HEK293 (cell line): ENCODE data around the gene MYO5B.

Experiments used
- CTCF ChIA-PET: fragments of 350-600 bp; formaldehyde crosslinking; extraction: SDS; loops from one replicate; lab custom pipeline; 2021; ENCODE audit warnings: antibody characterized with exemption; lab: Yijun Ruan, JAX
- POLR2A ChIA-PET: fragments of 300-600 bp; formaldehyde crosslinking; extraction: SDS; loops from one replicate; lab custom pipeline; 2020; ENCODE audit warnings: antibody characterized with exemption, inconsistent platforms; lab: Yijun Ruan, JAX
- H3K27ac ChIP-seq: fragments of 200-500 bp; sonication (Bioruptor generic); 2 replicates; pipeline ENCODE4 v1.5.1; 2014; ENCODE audit warnings: low read depth, low read length, control low read depth, inconsistent platforms; ENCODE audit errors: extremely low read depth
- H3K36me3 ChIP-seq, 2 experiments: fragments of 200-500 bp in 1 of 2; sonication (Bioruptor generic) in 1 of 2; 1 replicate in 1 of 2; 2 replicates in 1 of 2; pipeline ENCODE4 v1.5.1; 2014 to 2017; ENCODE audit warnings: inconsistent platforms in 2 of 2, low read length in 2 of 2; ENCODE audit not compliant: control insufficient read depth in 2 of 2, insufficient read depth in 1 of 2
- H3K4me1 ChIP-seq: fragments of 200-500 bp; sonication (Bioruptor generic); 2 replicates; pipeline ENCODE4 v1.5.1; 2014; ENCODE audit warnings: mild to moderate bottlenecking, low read length, inconsistent platforms; ENCODE audit not compliant: control insufficient read depth, insufficient read depth
- H3K4me3 ChIP-seq: 2 replicates; pipeline ENCODE4 v1.5.1; 2011; ENCODE audit warnings: low read depth, mild to moderate bottlenecking, control low read depth, low read length, moderate library complexity
- H3K9me3 ChIP-seq: fragments of 200-500 bp; sonication (Bioruptor generic); 2 replicates; pipeline ENCODE4 v1.5.1; 2014; ENCODE audit warnings: low read depth, low read length, inconsistent platforms; ENCODE audit not compliant: control insufficient read depth, insufficient read depth
- GLIS2 ChIP-seq: fragments of 450-650 bp; formaldehyde crosslinking; IDR thresholded peaks from 2 replicates; pipeline ENCODE4 v1.5.1; 2016; ENCODE audit warnings: missing biosample characterization, missing genetic modification characterization
- SCRT2 ChIP-seq: fragments of 450-650 bp; formaldehyde crosslinking; IDR thresholded peaks from 2 replicates; pipeline ENCODE4 v1.5.1; 2016; ENCODE audit warnings: missing biosample characterization, missing genetic modification characterization
- ZNF155 ChIP-seq: fragments of 450-650 bp; formaldehyde crosslinking; IDR thresholded peaks from 2 replicates; pipeline ENCODE4 v1.5.1; 2016; ENCODE audit warnings: missing biosample characterization, missing genetic modification characterization
- ZNF48 ChIP-seq: fragments of 450-650 bp; formaldehyde crosslinking; IDR thresholded peaks from 2 replicates; pipeline ENCODE4 v1.5.1; 2016; ENCODE audit warnings: missing biosample characterization, missing genetic modification characterization
- ZNF501 ChIP-seq: fragments of 450-650 bp; formaldehyde crosslinking; IDR thresholded peaks from 2 replicates; pipeline ENCODE4 v1.5.1; 2016; ENCODE audit warnings: missing biosample characterization, missing genetic modification characterization
- ZNF530 ChIP-seq: fragments of 450-650 bp; formaldehyde crosslinking; IDR thresholded peaks from 2 replicates; pipeline ENCODE4 v1.5.1; 2016; ENCODE audit warnings: low read depth, missing biosample characterization, missing genetic modification characterization
- ZNF555 ChIP-seq: fragments of 450-650 bp; formaldehyde crosslinking; conservative IDR thresholded peaks from 2 replicates; pipeline ENCODE4 v1.5.1; 2017; ENCODE audit warnings: missing biosample characterization, mild to moderate bottlenecking, missing genetic modification characterization, inconsistent platforms
- ZNF561 ChIP-seq: fragments of 450-650 bp; IDR thresholded peaks from 2 replicates; pipeline ENCODE4 v1.5.1; 2018; ENCODE audit warnings: missing biosample characterization, missing genetic modification characterization, borderline replicate concordance
- TF ChIP-seq, protein P1 (sequence below): fragments of 450-650 bp; formaldehyde crosslinking; IDR thresholded peaks from 2 replicates; pipeline ENCODE4 v1.5.1; 2016; ENCODE audit warnings: missing biosample characterization, missing genetic modification characterization, borderline replicate concordance
- TF ChIP-seq, protein P2 (sequence below): fragments of 450-650 bp; formaldehyde crosslinking; IDR thresholded peaks from 2 replicates; pipeline ENCODE4 v1.5.1; 2016; ENCODE audit warnings: missing biosample characterization, missing genetic modification characterization, borderline replicate concordance
- TF ChIP-seq, protein P3 (sequence below): fragments of 450-650 bp; formaldehyde crosslinking; IDR thresholded peaks from 2 replicates; pipeline ENCODE4 v1.5.1; 2016; ENCODE audit warnings: missing biosample characterization, missing genetic modification characterization
- TF ChIP-seq, protein P4 (sequence below): fragments of 450-650 bp; formaldehyde crosslinking; IDR thresholded peaks from 2 replicates; pipeline ENCODE4 v1.5.1; 2016; ENCODE audit warnings: missing biosample characterization, missing genetic modification characterization

Gene MYO5B

DNA sequence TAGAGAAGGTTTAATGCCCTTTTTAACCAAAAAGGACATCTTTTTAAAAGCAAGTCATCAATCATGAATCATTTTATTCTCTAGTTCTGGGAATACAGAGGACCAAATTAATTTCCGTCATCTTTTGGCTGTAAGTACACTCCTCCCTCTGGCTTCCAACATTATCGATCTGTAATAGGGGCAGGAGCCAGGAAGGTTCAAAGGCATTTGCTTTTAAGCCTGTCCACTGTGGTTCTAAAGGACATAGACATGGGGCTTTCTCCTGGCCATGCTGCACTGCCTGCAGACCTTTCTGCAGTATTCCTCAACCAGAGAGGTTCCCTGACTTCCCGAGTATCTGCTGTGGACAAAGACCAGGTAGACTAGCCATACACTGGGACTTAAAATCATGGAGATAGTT lies 170.5 kb downstream of the MYO5B start (continued):
- TF ChIP-seq, protein P1, sequence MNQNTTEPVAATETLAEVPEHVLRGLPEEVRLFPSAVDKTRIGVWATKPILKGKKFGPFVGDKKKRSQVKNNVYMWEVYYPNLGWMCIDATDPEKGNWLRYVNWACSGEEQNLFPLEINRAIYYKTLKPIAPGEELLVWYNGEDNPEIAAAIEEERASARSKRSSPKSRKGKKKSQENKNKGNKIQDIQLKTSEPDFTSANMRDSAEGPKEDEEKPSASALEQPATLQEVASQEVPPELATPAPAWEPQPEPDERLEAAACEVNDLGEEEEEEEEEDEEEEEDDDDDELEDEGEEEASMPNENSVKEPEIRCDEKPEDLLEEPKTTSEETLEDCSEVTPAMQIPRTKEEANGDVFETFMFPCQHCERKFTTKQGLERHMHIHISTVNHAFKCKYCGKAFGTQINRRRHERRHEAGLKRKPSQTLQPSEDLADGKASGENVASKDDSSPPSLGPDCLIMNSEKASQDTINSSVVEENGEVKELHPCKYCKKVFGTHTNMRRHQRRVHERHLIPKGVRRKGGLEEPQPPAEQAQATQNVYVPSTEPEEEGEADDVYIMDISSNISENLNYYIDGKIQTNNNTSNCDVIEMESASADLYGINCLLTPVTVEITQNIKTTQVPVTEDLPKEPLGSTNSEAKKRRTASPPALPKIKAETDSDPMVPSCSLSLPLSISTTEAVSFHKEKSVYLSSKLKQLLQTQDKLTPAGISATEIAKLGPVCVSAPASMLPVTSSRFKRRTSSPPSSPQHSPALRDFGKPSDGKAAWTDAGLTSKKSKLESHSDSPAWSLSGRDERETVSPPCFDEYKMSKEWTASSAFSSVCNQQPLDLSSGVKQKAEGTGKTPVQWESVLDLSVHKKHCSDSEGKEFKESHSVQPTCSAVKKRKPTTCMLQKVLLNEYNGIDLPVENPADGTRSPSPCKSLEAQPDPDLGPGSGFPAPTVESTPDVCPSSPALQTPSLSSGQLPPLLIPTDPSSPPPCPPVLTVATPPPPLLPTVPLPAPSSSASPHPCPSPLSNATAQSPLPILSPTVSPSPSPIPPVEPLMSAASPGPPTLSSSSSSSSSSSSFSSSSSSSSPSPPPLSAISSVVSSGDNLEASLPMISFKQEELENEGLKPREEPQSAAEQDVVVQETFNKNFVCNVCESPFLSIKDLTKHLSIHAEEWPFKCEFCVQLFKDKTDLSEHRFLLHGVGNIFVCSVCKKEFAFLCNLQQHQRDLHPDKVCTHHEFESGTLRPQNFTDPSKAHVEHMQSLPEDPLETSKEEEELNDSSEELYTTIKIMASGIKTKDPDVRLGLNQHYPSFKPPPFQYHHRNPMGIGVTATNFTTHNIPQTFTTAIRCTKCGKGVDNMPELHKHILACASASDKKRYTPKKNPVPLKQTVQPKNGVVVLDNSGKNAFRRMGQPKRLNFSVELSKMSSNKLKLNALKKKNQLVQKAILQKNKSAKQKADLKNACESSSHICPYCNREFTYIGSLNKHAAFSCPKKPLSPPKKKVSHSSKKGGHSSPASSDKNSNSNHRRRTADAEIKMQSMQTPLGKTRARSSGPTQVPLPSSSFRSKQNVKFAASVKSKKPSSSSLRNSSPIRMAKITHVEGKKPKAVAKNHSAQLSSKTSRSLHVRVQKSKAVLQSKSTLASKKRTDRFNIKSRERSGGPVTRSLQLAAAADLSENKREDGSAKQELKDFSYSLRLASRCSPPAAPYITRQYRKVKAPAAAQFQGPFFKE (tag by site-specific recombination), result no peak
- no peak for TF ChIP-seq GLIS2 (tag by site-specific recombination)

DNA sequence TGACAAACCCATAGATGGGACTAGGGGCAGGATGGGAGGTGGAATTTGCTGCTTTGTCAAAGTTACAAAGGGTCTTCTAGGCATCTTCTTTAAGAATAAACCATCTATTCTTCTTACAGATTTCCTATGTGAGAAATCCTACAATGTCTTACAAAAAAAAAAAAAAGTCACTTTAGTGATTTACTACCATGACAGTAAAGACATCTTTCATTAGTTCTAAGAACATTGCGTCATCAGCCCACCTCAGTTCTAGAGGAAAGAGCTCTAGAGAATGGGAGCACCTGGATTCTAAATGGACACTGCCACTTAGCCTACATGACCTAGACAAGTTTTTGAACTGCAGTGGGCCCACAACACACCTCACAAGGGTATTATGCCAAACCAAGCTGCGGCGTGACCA lies 172.0 kb downstream of the MYO5B start:
- POLR2A ChIA-PET, result interaction anchor here (0.7 kb wide), 1 partner anchor 48 kb away, joined by 4 read pairs; no protein-coding TSS in a partner anchor
- Histone ChIP-seq H3K4me3 (no peak overlapping the region), H3K36me3 (no peaks in the 10 kb centered on the region), H3K4me1 (no peaks in the 10 kb centered on the region), H3K27ac (no peak overlapping the region), H3K9me3 (no peaks in the 10 kb centered on the region)
- TF ChIP-seq, protein P2, sequence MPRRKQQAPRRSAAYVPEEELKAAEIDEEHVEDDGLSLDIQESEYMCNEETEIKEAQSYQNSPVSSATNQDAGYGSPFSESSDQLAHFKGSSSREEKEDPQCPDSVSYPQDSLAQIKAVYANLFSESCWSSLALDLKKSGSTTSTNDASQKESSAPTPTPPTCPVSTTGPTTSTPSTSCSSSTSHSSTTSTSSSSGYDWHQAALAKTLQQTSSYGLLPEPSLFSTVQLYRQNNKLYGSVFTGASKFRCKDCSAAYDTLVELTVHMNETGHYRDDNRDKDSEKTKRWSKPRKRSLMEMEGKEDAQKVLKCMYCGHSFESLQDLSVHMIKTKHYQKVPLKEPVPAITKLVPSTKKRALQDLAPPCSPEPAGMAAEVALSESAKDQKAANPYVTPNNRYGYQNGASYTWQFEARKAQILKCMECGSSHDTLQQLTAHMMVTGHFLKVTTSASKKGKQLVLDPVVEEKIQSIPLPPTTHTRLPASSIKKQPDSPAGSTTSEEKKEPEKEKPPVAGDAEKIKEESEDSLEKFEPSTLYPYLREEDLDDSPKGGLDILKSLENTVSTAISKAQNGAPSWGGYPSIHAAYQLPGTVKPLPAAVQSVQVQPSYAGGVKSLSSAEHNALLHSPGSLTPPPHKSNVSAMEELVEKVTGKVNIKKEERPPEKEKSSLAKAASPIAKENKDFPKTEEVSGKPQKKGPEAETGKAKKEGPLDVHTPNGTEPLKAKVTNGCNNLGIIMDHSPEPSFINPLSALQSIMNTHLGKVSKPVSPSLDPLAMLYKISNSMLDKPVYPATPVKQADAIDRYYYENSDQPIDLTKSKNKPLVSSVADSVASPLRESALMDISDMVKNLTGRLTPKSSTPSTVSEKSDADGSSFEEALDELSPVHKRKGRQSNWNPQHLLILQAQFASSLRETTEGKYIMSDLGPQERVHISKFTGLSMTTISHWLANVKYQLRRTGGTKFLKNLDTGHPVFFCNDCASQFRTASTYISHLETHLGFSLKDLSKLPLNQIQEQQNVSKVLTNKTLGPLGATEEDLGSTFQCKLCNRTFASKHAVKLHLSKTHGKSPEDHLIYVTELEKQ, result no peak
- TF ChIP-seq ZNF501 (tag by site-specific recombination) (no peak), ZNF530 (tag by site-specific recombination) (no peak), ZNF155 (no peak), SCRT2 (tag by site-specific recombination) (no peak), ZNF555 (tag by site-specific recombination) (no peak), ZNF561 (tag by site-specific recombination) (no peak), ZNF48 (tag by site-specific recombination) (no peak)
- TF ChIP-seq, protein P3, sequence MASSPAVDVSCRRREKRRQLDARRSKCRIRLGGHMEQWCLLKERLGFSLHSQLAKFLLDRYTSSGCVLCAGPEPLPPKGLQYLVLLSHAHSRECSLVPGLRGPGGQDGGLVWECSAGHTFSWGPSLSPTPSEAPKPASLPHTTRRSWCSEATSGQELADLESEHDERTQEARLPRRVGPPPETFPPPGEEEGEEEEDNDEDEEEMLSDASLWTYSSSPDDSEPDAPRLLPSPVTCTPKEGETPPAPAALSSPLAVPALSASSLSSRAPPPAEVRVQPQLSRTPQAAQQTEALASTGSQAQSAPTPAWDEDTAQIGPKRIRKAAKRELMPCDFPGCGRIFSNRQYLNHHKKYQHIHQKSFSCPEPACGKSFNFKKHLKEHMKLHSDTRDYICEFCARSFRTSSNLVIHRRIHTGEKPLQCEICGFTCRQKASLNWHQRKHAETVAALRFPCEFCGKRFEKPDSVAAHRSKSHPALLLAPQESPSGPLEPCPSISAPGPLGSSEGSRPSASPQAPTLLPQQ (tag by site-specific recombination), result no peak
- TF ChIP-seq, protein P4, sequence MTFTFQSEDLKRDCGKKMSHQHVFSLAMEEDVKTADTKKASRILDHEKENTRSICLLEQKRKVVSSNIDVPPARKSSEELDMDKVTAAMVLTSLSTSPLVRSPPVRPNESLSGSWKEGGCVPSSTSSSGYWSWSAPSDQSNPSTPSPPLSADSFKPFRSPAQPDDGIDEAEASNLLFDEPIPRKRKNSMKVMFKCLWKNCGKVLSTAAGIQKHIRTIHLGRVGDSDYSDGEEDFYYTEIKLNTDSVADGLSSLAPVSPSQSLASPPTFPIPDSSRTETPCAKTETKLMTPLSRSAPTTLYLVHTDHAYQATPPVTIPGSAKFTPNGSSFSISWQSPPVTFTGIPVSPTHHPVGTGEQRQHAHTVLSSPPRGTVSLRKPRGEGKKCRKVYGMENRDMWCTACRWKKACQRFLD (tag by site-specific recombination), result no peak
- CTCF ChIA-PET, result interaction anchor here (0.6 to 1.3 kb wide), 3 partner anchors 15 to 136 kb away, joined by 3 to 5 read pairs (median 4); no protein-coding TSS in a partner anchor
